Heart right ventricle (tissue), 16 donors: Measurements from ENCODE around the gene TTC7B. TPM values are rescaled to one million over a fixed set of nuclear protein-coding genes. Genes with fewer than 3 reads are reported as not detected.

Source experiments
- ATAC-seq, 8 donors: fragments of 200-7000 bp; cut with Tn5 transposase; one replicate each; pipeline ENCODE4 v1.9.1; 2020; ENCODE audit warnings: mild to moderate bottlenecking in 8 of 8, moderate library complexity in 8 of 8, moderate number of reproducible peaks in 1 of 8
- DNase-seq, 2 donors: peaks; one replicate each; pipeline ENCODE4 v3.0.0-alpha.2; 2020
- H3K27ac ChIP-seq, 10 donors: fragments of 200-600 bp; sonication (generic) in 2 of 10; one replicate each; pipeline versions ENCODE4 v1.5.0 to v1.8.0; 2020 to 2022; ENCODE audit warnings: mild to moderate bottlenecking in 3 of 10
- H3K27me3 ChIP-seq, 7 donors: fragments of 200-600 bp; one replicate each; pipeline ENCODE4 v1.8.0; 2021 to 2022; ENCODE audit warnings: mild to moderate bottlenecking in 2 of 7
- H3K36me3 ChIP-seq, 9 donors: fragments of 200-600 bp; sonication (generic) in 1 of 9; one replicate each; pipeline versions ENCODE4 v1.5.0 to v1.8.0; 2020 to 2022; ENCODE audit warnings: mild to moderate bottlenecking in 2 of 9
- H3K4me1 ChIP-seq, 9 donors: fragments of 200-600 bp; sonication (generic) in 1 of 9; one replicate each; pipeline versions ENCODE4 v1.5.0 to v1.8.0; 2020 to 2022; ENCODE audit warnings: mild to moderate bottlenecking in 4 of 9
- H3K4me3 ChIP-seq, 10 donors: fragments of 200-600 bp; sonication (generic) in 2 of 10; one replicate each; pipeline versions ENCODE4 v1.5.0 to v1.8.0; 2020 to 2022; ENCODE audit warnings: mild to moderate bottlenecking in 7 of 10, moderate library complexity in 2 of 10
- H3K9me3 ChIP-seq, 11 donors: fragments of 200-600 bp in 10 of 11; sonication (generic) in 2 of 11; one replicate each; pipeline versions ENCODE4 v1.5.0 to v1.8.0; 2013 to 2022; ENCODE audit warnings: mild to moderate bottlenecking in 2 of 11, control low read depth in 1 of 11, moderate library complexity in 1 of 11
- WGBS, 2 donors: extraction: QIAGEN DNeasy Blood & Tissue Kit; methylation state at CpG; one replicate each; pipeline ENCODE4 v1.1.7; 2013; ENCODE audit warnings: inconsistent platforms in 1 of 2; 5-methylcytosine and 5-hydroxymethylcytosine counted together
- intact Hi-C, 10 donors: fragments of 100-400 bp; cut with DNase I; formaldehyde crosslinking; loops; one replicate each; pipeline versions ENCODE4 v1.11.1 to v1.14.2; 2022
- polyA plus RNA-seq, 2 donors: library from polyadenylated mRNA; stranded (reverse); fragments of 200-250 nt; gene quantifications; one replicate each; pipeline ENCODE4 v1.2.3, GENCODE V29; 2013
- total RNA-seq, 10 donors: library from RNA; stranded (reverse); fragmentation: NEBNext Ultra II Directional in 3 of 10; extraction: Animal tissue kit (Norgen Biotek cat#: 25700) in 3 of 10; gene quantifications; one replicate each; pipeline versions ENCODE4 v1.2.1 to v1.2.4, GENCODE V29; 2021 to 2023
- TF ChIP-seq, protein P1 (sequence below), 9 donors: fragments of 200-600 bp; sonication (generic) in 2 of 9; IDR thresholded peaks; one replicate each; pipeline versions ENCODE4 v1.5.0 to v1.8.0; 2021 to 2022; ENCODE audit warnings: antibody characterized with exemption in 9 of 9, mild to moderate bottlenecking in 5 of 9, moderate library complexity in 1 of 9
- donor health status: Arrhythmogenic right ventricular cardiomyopathy.
- donor health status: ischemic (EF 13 %, LVEDD 7.1; RV severe dilation, severe dysfunction).
- donor health status: healthy with polysubstance abuse.
- donor health status: DM: no; HTN: yes; CAD: no.
- donor health status: DM: no; HTN: no; CAD: no.
- donor health status: ischemic (EF 25% LVEDD 6.9; RV normal size, moderate dysfunction).
- donor health status: ischemic (EF 25% LVEDD 5.7; RV mildly dilated, moderate dysfunction).
- donor health status: healthy.
- donor health status: DM: yes; HTN: yes; CAD: no.
- donor health status: Ischemic cardiomyopathy.
- donor health status: ischemic (EF 35%, LVEDD 5.7; RV mildly dilated, moderate dysfunction).
- donor health status: nonischemic (EF 11% LVEDD 7.7; RV severe dilation, severe dysfunction).
- donor health status: DM: yes; HTN: yes; CAD: no.
- donor health status: PGD.
- donor health status: ischemic (EF 29% LVEDD 5.4; RV normal size, mild dysfunction).
- donor health status: nonischemic (EF 23%, LVEDD 6.1; RV moderate dilation, normal function).

Gene TTC7B
- total and polyA plus RNA-seq, 12 donors, result 23.0 to 79.4 (median 65.5) TPM

GRCh38 chr14:90692826-90693225 lies 123.4 kb downstream of the TTC7B start:
- TF ChIP-seq, protein P1, sequence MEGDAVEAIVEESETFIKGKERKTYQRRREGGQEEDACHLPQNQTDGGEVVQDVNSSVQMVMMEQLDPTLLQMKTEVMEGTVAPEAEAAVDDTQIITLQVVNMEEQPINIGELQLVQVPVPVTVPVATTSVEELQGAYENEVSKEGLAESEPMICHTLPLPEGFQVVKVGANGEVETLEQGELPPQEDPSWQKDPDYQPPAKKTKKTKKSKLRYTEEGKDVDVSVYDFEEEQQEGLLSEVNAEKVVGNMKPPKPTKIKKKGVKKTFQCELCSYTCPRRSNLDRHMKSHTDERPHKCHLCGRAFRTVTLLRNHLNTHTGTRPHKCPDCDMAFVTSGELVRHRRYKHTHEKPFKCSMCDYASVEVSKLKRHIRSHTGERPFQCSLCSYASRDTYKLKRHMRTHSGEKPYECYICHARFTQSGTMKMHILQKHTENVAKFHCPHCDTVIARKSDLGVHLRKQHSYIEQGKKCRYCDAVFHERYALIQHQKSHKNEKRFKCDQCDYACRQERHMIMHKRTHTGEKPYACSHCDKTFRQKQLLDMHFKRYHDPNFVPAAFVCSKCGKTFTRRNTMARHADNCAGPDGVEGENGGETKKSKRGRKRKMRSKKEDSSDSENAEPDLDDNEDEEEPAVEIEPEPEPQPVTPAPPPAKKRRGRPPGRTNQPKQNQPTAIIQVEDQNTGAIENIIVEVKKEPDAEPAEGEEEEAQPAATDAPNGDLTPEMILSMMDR (IDR thresholded peaks at IDR 0.05), result no peak
- peaks cover 8 to 26% (median 21%) of the 10 kb centered on the region in 9 donors for H3K4me1 ChIP-seq
- ATAC-seq, result no peak
- whole genome bisulfite sequencing, 2 donors, result 59 to 60% methylated on average over 1 of the region's 1 CpG
- H3K27me3 ChIP-seq, result no peaks in the 10 kb centered on the region
- no peaks in the 10 kb centered on the region for H3K9me3 ChIP-seq
- H3K27ac ChIP-seq, result no peak overlapping the region
- H3K36me3 ChIP-seq, result peaks cover 0 to 17% (median 0%) of the 10 kb centered on the region in 9 donors
- DNase-seq, result no peak
- H3K4me3 ChIP-seq, result no peak overlapping the region
- intact Hi-C loops, result loop anchor here in 4 of 10 donors (10.0 kb wide), 2 partner anchors 178 to 388 kb away; no protein-coding TSS in a partner anchor

- Histone ChIP-seq H3K4me1 (peaks cover 5 to 18% (median 13%) of the 10 kb centered on the region in 9 donors), H3K36me3 (peaks cover 0 to 23% (median 0%) of the 10 kb centered on the region in 9 donors), H3K9me3 (no peaks in the 10 kb centered on the region), H3K4me3 (no peak overlapping the region), H3K27ac (no peak overlapping the region), H3K27me3 (no peaks in the 10 kb centered on the region)
- intact Hi-C loops, result loop anchor here in 4 of 10 donors (10.0 kb wide), 2 partner anchors 177 to 387 kb away; no protein-coding TSS in a partner anchor
- ATAC-seq (no peak), DNase-seq (no peak)
- TF ChIP-seq, protein P1 (IDR thresholded peaks at IDR 0.05), result no peak
- WGBS, 2 donors, result 85 to 88% methylated on average over 2 of the region's 2 CpGs
These were observed 124.2 kb downstream of the TTC7B start for GRCh38 chr14:90692061-90692460.

- Histone ChIP-seq H3K4me3 (no peak overlapping the region), H3K27ac (no peak overlapping the region), H3K36me3 (peaks cover 0 to 28% (median 0%) of the 10 kb centered on the region in 9 donors), H3K27me3 (no peaks in the 10 kb centered on the region), H3K4me1 (peaks cover 2 to 14% (median 9%) of the 10 kb centered on the region in 9 donors), H3K9me3 (no peaks in the 10 kb centered on the region)
- ATAC-seq, result no peak
- intact Hi-C loops, result loop anchor here in 4 of 10 donors (10.0 kb wide), 2 partner anchors 177 to 387 kb away; no protein-coding TSS in a partner anchor
- 97 to 100% methylated on average over 2 of the region's 2 CpGs for WGBS, 2 donors
- TF ChIP-seq, protein P1 (IDR thresholded peaks at IDR 0.05), result no peak
- no peak for DNase-seq
These were observed 124.6 kb downstream of the TTC7B start for GRCh38 chr14:90691627-90692026.

DNA sequence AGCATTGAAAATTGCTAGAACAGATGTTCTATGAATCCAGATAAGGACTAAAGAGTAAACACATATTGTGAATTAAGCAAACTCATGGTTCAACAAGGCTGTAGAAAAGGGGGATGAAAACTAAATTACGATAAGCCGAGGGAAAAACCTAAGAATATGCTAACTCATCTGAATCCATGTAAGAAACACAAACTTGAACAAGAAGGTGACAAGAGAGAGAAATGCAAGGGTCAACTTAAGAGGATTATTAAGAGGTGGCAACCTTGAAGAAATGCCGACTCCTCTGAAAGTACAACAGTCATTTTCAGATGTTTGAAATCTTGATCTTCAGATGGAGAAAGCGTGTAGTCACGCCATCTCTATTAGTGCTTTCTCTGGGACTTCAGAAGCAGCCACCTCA lies 128.6 kb downstream of the TTC7B start:
- intact Hi-C loops, result no loop called here
- TF ChIP-seq, protein P1 (IDR thresholded peaks at IDR 0.05), result no peak
- Histone ChIP-seq H3K9me3 (peaks cover 0 to 4% (median 0%) of the 10 kb centered on the region in 11 donors), H3K27me3 (no peaks in the 10 kb centered on the region), H3K36me3 (peaks cover 0 to 53% (median 0%) of the 10 kb centered on the region in 9 donors), H3K4me3 (no peak overlapping the region), H3K27ac (no peak overlapping the region), H3K4me1 (peaks cover 0 to 5% (median 0%) of the 10 kb centered on the region in 9 donors)
- 99% methylated on average over 5 of the region's 5 CpGs for WGBS, 2 donors
- DNase-seq (no peak), ATAC-seq (no peak)
